Bronchial epithelial cell (primary cell): ENCODE data around the gene TXLNB. TPM values are rescaled to one million over a fixed set of nuclear protein-coding genes. Genes with fewer than 3 reads are reported as not detected.

Source experiments
- DNase-seq: peaks from one replicate; pipeline ENCODE4 v3.0.0-alpha.2; 2010; ENCODE audit warnings: low read depth
- FAIRE-seq: peaks from 2 replicates; lab custom pipeline; 2011; peaks lifted over from hg19 to GRCh38; lab: Jason Lieb, UNC
- H3K27me3 ChIP-seq: 2 replicates; pipeline ENCODE4 v1.5.1; 2011; ENCODE audit warnings: low read length; ENCODE audit not compliant: control insufficient read depth, insufficient read depth
- H3K36me3 ChIP-seq: 2 replicates; pipeline ENCODE4 v1.5.1; 2011; ENCODE audit warnings: low read length; ENCODE audit not compliant: control insufficient read depth, insufficient read depth
- H3K4me3 ChIP-seq: 2 replicates; pipeline ENCODE4 v1.5.1; 2011; ENCODE audit warnings: mild to moderate bottlenecking, low read depth, low read length, control low read depth
- total RNA-seq: library from RNA; depleted of rRNA; stranded (reverse); fragments of >200 nt; gene quantifications from 2 replicates; pipeline ENCODE4 v1.2.1, GENCODE V29; 2014
- TF ChIP-seq, protein P1 (sequence below): IDR thresholded peaks from 2 replicates; pipeline ENCODE4 v1.5.1; 2011; ENCODE audit warnings: mild to moderate bottlenecking, moderate library complexity, low read length, control low read depth, inconsistent platforms; ENCODE audit not compliant: insufficient read depth, severe bottlenecking

TXLNB gene
- total RNA-seq, 1 donor from 2014 or later = under 0.01 TPM

- Histone ChIP-seq H3K4me3 (no peak overlapping the region), H3K27me3 (no peaks in the 10 kb centered on the region), H3K36me3 (no peaks in the 10 kb centered on the region)
- TF ChIP-seq, protein P1, sequence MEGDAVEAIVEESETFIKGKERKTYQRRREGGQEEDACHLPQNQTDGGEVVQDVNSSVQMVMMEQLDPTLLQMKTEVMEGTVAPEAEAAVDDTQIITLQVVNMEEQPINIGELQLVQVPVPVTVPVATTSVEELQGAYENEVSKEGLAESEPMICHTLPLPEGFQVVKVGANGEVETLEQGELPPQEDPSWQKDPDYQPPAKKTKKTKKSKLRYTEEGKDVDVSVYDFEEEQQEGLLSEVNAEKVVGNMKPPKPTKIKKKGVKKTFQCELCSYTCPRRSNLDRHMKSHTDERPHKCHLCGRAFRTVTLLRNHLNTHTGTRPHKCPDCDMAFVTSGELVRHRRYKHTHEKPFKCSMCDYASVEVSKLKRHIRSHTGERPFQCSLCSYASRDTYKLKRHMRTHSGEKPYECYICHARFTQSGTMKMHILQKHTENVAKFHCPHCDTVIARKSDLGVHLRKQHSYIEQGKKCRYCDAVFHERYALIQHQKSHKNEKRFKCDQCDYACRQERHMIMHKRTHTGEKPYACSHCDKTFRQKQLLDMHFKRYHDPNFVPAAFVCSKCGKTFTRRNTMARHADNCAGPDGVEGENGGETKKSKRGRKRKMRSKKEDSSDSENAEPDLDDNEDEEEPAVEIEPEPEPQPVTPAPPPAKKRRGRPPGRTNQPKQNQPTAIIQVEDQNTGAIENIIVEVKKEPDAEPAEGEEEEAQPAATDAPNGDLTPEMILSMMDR = no peak
- DNase-seq (no peak), FAIRE-seq (no peak)
Measured at GRCh38 chr6:139270249-139270648, 21.5 kb downstream of the TXLNB start.

GRCh38 chr6:139265512-139266190, 26.1 kb downstream of the TXLNB start:
- Histone ChIP-seq H3K4me3 (no peak overlapping the region), H3K27me3 (no peaks in the 10 kb centered on the region), H3K36me3 (no peaks in the 10 kb centered on the region)
- no peak for DNase-seq
- TF ChIP-seq, protein P1 = no peak
- FAIRE-seq = no peak

GRCh38 chr6:139262519-139263300, 29.1 kb downstream of the TXLNB start:
- no peak overlapping the region for H3K4me3 ChIP-seq
- FAIRE-seq = peak; percentile 52
- peak; percentile 74 for DNase-seq
- H3K27me3 ChIP-seq = peaks cover 4% of the 10 kb centered on the region
- no peaks in the 10 kb centered on the region for H3K36me3 ChIP-seq
- TF ChIP-seq, protein P1 = no peak

DNA sequence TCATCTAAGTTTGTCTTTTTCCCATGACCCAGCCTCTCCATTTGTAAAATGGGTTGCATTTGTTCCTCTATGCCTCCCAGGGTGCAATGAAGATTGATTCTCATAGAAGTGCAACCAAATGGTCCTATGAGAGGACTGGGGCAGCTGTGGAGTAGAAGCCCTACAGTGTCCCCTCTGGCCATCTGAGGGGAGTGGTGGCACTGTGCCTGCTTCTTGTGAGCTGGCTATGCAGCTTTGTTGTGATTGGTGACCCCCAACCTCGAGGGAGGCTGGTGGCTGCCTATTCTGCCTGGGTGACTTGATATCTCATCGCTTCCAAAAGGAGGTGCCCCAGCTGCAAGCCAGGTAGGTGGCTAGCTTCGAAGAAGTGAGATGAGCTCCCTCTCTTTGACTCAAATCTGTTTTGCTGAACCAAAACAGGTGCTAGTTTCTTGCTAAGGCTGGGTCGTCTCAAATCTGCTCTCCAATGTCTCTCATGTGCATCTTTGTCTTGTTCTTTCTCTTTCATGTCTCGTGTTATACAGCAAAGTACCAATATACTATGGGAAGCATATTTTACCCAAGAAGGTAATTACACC, 33.9 kb downstream of the TXLNB start:
- FAIRE-seq (no peak), DNase-seq (no peak)
- Histone ChIP-seq H3K36me3 (no peaks in the 10 kb centered on the region), H3K4me3 (no peak overlapping the region), H3K27me3 (peaks cover 4% of the 10 kb centered on the region)
- TF ChIP-seq, protein P1 = no peak

DNA sequence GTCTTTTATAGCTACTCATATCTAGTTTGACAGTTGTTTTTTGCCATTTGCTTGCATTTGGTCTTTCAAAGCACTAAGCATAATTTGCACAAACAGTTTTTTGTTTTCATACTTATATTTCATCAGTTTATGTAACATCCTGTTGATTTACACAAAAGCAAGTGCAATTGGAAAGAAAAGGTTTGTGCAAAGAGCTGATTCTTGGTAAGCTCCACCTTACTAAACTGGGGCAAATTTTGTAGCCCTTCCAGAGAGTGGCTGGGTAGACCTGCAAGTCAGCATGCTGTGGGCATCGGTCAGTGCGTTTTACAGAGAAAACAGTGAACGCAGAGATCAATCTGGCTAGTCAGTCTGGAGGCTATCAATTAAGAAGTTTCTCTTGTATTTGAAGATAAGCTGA, 34.5 kb downstream of the TXLNB start:
- Histone ChIP-seq H3K36me3 (no peaks in the 10 kb centered on the region), H3K4me3 (no peak overlapping the region), H3K27me3 (peaks cover 4% of the 10 kb centered on the region)
- FAIRE-seq = no peak
- DNase-seq = no peak
- TF ChIP-seq, protein P1 = no peak
